GM23338 (cell line): ENCODE measurements around the gene CASP6. TPM values are rescaled to one million over a fixed set of nuclear protein-coding genes. Genes with fewer than 3 reads are reported as not detected.

Experiments
- ATAC-seq: fragments of 200-7000 bp; cut with Tn5 transposase; 3 replicates; pipeline ENCODE4 v1.9.1; 2020
- DNase-seq: peaks from one replicate; pipeline ENCODE4 v3.0.0-alpha.2; 2015; ENCODE audit warnings: low spot score
- H2AFZ ChIP-seq: fragments of 200-600 bp; sonication (generic); 2 replicates; pipeline ENCODE4 v1.8.0; 2016; ENCODE audit warnings: antibody characterized with exemption, mild to moderate bottlenecking, moderate library complexity
- H3F3A ChIP-seq: fragments of 200-600 bp; sonication (generic); replicated peaks from 2 replicates; pipeline ENCODE4 v1.8.0; 2017; ENCODE audit warnings: antibody characterized with exemption, mixed run types, low read depth
- H3K27ac ChIP-seq: fragments of 200-600 bp; sonication (generic); 2 replicates; pipeline ENCODE4 v1.6.1; 2016; ENCODE audit warnings: low read depth
- H3K27me3 ChIP-seq: fragments of 200-600 bp; sonication (generic); 2 replicates; pipeline ENCODE4 v1.8.0; 2016; ENCODE audit warnings: mild to moderate bottlenecking, mixed run types, moderate library complexity; ENCODE audit not compliant: insufficient read depth
- H3K36me3 ChIP-seq: fragments of 200-600 bp; sonication (generic); 2 replicates; pipeline ENCODE4 v1.8.0; 2016; ENCODE audit warnings: mild to moderate bottlenecking; ENCODE audit not compliant: insufficient read depth
- H3K4me1 ChIP-seq: fragments of 200-600 bp; sonication (generic); 2 replicates; pipeline ENCODE4 v1.8.0; 2016; ENCODE audit warnings: mild to moderate bottlenecking, moderate library complexity; ENCODE audit not compliant: insufficient read depth
- H3K4me2 ChIP-seq: fragments of 200-600 bp; sonication (generic); 2 replicates; pipeline ENCODE4 v1.7.1; 2017; ENCODE audit warnings: mixed run types
- H3K4me3 ChIP-seq: fragments of 200-600 bp; sonication (generic); 2 replicates; pipeline ENCODE4 v1.6.1; 2016; ENCODE audit warnings: mixed run types
- H3K79me2 ChIP-seq: fragments of 200-600 bp; sonication (generic); replicated peaks from 2 replicates; pipeline ENCODE4 v1.8.0; 2017; ENCODE audit warnings: mild to moderate bottlenecking; ENCODE audit not compliant: insufficient read depth
- H3K9me2 ChIP-seq: fragments of 200-600 bp; sonication (generic); 2 replicates; pipeline ENCODE4 v1.8.0; 2017; ENCODE audit not compliant: insufficient read depth
- H4K20me1 ChIP-seq: fragments of 200-600 bp; sonication (generic); replicated peaks from 2 replicates; pipeline ENCODE4 v1.8.0; 2017; ENCODE audit warnings: mild to moderate bottlenecking; ENCODE audit not compliant: insufficient read depth
- H3K27ac Mint-ChIP-seq: 2 replicates; pipeline ENCODE4 v1.8.0; 2020; ENCODE audit warnings: inconsistent platforms, mild to moderate bottlenecking, moderate library complexity, mixed read lengths
- H3K27me3 Mint-ChIP-seq: 3 replicates; pipeline ENCODE4 v1.8.0; 2022; ENCODE audit warnings: low read depth, mild to moderate bottlenecking, moderate library complexity, mixed read lengths, inconsistent platforms; ENCODE audit not compliant: insufficient read depth, poor library complexity
- H3K36me3 Mint-ChIP-seq: 3 replicates; pipeline ENCODE4 v1.8.0; 2021; ENCODE audit warnings: low read depth, mild to moderate bottlenecking, inconsistent platforms, moderate library complexity, mixed read lengths
- H3K4me1 Mint-ChIP-seq: 3 replicates; pipeline ENCODE4 v1.8.0; 2020; ENCODE audit warnings: mild to moderate bottlenecking, inconsistent platforms, mixed read lengths
- H3K4me3 Mint-ChIP-seq: 3 replicates; pipeline ENCODE4 v1.8.0; 2021; ENCODE audit warnings: moderate library complexity, mild to moderate bottlenecking, inconsistent platforms, mixed read lengths
- H3K9me3 Mint-ChIP-seq: 3 replicates; pipeline ENCODE4 v1.8.0; 2020; ENCODE audit warnings: moderate library complexity, mild to moderate bottlenecking, inconsistent platforms, mixed read lengths
- CREB1 ChIP-seq: fragments of 250-450 bp; sonication (Bioruptor Pico); IDR thresholded peaks from 2 replicates; pipeline ENCODE4 v1.5.0; 2020; ENCODE audit warnings: low read depth, mild to moderate bottlenecking, moderate library complexity
- CTCF ChIP-seq, 2 experiments: fragments of 200-600 bp in 1 of 2; sonication (generic) in 1 of 2; conservative IDR thresholded peaks; 2 replicates each; pipeline versions ENCODE4 v1.5.1 to v1.6.1; 2016 to 2017; ENCODE audit warnings: antibody characterized with exemption in 2 of 2, low read depth in 2 of 2, mild to moderate bottlenecking in 2 of 2, moderate library complexity in 1 of 2
- EZH2 ChIP-seq: fragments of 200-600 bp; sonication (generic); IDR thresholded peaks from one replicate; pipeline ENCODE4 v1.8.0; 2017; ENCODE audit warnings: antibody characterized with exemption, mild to moderate bottlenecking, low read depth; ENCODE audit not compliant: unreplicated experiment
- EZH2phosphoT487 ChIP-seq: fragments of 200-600 bp; sonication (generic); IDR thresholded peaks from one replicate; pipeline ENCODE4 v1.8.1; 2018; ENCODE audit warnings: antibody characterized with exemption; ENCODE audit not compliant: unreplicated experiment
- JUNB ChIP-seq: IDR thresholded peaks from one replicate; pipeline ENCODE4 v1.6.1; 2016; ENCODE audit warnings: antibody characterized with exemption; ENCODE audit not compliant: unreplicated experiment
- POLR2AphosphoS5 ChIP-seq: IDR thresholded peaks from 2 replicates; pipeline ENCODE4 v1.6.1; 2016; ENCODE audit warnings: antibody characterized with exemption, low read depth
- REST ChIP-seq: IDR thresholded peaks from one replicate; pipeline ENCODE4 v1.6.1; 2018; ENCODE audit warnings: antibody characterized with exemption; ENCODE audit not compliant: unreplicated experiment
- ZNF331 ChIP-seq: fragments of 250-450 bp; sonication (Bioruptor Pico); IDR thresholded peaks from 2 replicates; pipeline ENCODE4 v1.5.0; 2020; ENCODE audit warnings: low read depth, mild to moderate bottlenecking, moderate library complexity
- polyA plus RNA-seq: library from polyadenylated mRNA; unstranded; fragments of >200 nt; fragmentation: Nextera tagmentation; extraction: Ambion mirVana; gene quantifications from 2 replicates; pipeline ENCODE4 v1.2.1, GENCODE V29; 2016
- total RNA-seq: library from RNA; depleted of rRNA; stranded (reverse); fragments of >200 nt; shearing (Covaris generic); gene quantifications from 2 replicates; pipeline ENCODE4 v1.2.3, GENCODE V29; 2014
- TF ChIP-seq, protein P1 (sequence below): IDR thresholded peaks from 2 replicates; pipeline ENCODE4 v1.6.1; 2016; ENCODE audit warnings: antibody characterized with exemption

The CASP6 gene
- total and polyA plus RNA-seq, 2 experiments from 2014 or later: 30.5 to 35.4 TPM

- Mint-ChIP-seq H3K27me3 (peaks cover 9% of the 10 kb centered on the region), H3K4me1 (peaks cover 11% of the 10 kb centered on the region), H3K27ac (peak overlapping the region; percentile 95), H3K36me3 (peaks cover 3% of the 10 kb centered on the region), H3K9me3 (no peaks in the 10 kb centered on the region), H3K4me3 (peak overlapping the region; percentile 95)
- no peak for TF ChIP-seq JUNB
- TF ChIP-seq, protein P1, sequence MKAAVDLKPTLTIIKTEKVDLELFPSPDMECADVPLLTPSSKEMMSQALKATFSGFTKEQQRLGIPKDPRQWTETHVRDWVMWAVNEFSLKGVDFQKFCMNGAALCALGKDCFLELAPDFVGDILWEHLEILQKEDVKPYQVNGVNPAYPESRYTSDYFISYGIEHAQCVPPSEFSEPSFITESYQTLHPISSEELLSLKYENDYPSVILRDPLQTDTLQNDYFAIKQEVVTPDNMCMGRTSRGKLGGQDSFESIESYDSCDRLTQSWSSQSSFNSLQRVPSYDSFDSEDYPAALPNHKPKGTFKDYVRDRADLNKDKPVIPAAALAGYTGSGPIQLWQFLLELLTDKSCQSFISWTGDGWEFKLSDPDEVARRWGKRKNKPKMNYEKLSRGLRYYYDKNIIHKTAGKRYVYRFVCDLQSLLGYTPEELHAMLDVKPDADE: no peak
- TF ChIP-seq CTCF (conservative IDR thresholded peaks at IDR 0.05; ENCODE audit: low read depth in 2 of 2): no peak
- no peak for TF ChIP-seq EZH2phosphoT487
- TF ChIP-seq CREB1 (CRISPR knock-in tag): no peak
- no peak for TF ChIP-seq ZNF331
- H3K4me1 ChIP-seq: peaks cover 8% of the 10 kb centered on the region
- no peaks in the 10 kb centered on the region for H3K36me3 ChIP-seq
- H3K27ac ChIP-seq: peak overlapping the region; percentile 75; the same call in 1 of the 2 replicates
- H3K4me2 ChIP-seq: peak overlapping the region; percentile 78
- no peaks in the 10 kb centered on the region for H3K27me3 ChIP-seq
- DNase-seq (peak; percentile 27), ATAC-seq (peak; percentile 24; the same call in 1 of the 3 replicates)
- peak overlapping the region; percentile 83; the same call in 1 of the 2 replicates for H2AFZ ChIP-seq
- 0 out of 2 replicates have a peak, but pooled peaks cover 3% of the 10 kb centered on the region for H4K20me1 ChIP-seq
- no peaks in the 10 kb centered on the region for H3F3A ChIP-seq
- H3K9me2 ChIP-seq: no peaks in the 10 kb centered on the region
- H3K4me3 ChIP-seq: peak overlapping the region; percentile 68
- peaks cover 52% of the 10 kb centered on the region for H3K79me2 ChIP-seq
Observed at GRCh38 chr4:109729117-109729717, 26.0 kb upstream of the CASP6 start.

- no peak for ATAC-seq
- peak overlapping the region; percentile 31; the same call in 1 of the 2 replicates for H3K27ac Mint-ChIP-seq
- Histone ChIP-seq H3K4me3 (peak overlapping the region; percentile 68), H3K79me2 (peaks cover 61% of the 10 kb centered on the region), H3K4me2 (peak overlapping the region; percentile 78), H3K9me2 (no peaks in the 10 kb centered on the region), H3K36me3 (no peaks in the 10 kb centered on the region), H3F3A (no peaks in the 10 kb centered on the region), H2AFZ (no peak overlapping the region), H3K4me1 (peaks cover 8% of the 10 kb centered on the region), H3K27me3 (no peaks in the 10 kb centered on the region), H4K20me1 (0 out of 2 replicates have a peak, but pooled peaks cover 3% of the 10 kb centered on the region), H3K27ac (no peak overlapping the region)
- H3K27me3 Mint-ChIP-seq: peaks cover 9% of the 10 kb centered on the region
- H3K9me3 Mint-ChIP-seq: no peaks in the 10 kb centered on the region
- peaks cover 4% of the 10 kb centered on the region for H3K36me3 Mint-ChIP-seq
- H3K4me3 Mint-ChIP-seq: peak overlapping the region; percentile 95
- TF ChIP-seq EZH2phosphoT487: no peak
- no peak for TF ChIP-seq REST
- TF ChIP-seq CTCF (conservative IDR thresholded peaks at IDR 0.05; ENCODE audit: low read depth in 2 of 2): no peak
- no peak for TF ChIP-seq CREB1 (CRISPR knock-in tag)
- TF ChIP-seq, protein P1: no peak
- no peak for TF ChIP-seq POLR2AphosphoS5
- TF ChIP-seq EZH2: no peak
- peaks cover 11% of the 10 kb centered on the region for H3K4me1 Mint-ChIP-seq
- no peak for DNase-seq
Observed at GRCh38 chr4:109728385-109728784, 25.1 kb upstream of the CASP6 start.
